Fibroblast of skin of scalp (primary cell): ENCODE data around the gene GAB2.
"Not testable (repeated sequence)": the region's sequence is repeated elsewhere in the genome, so short reads cannot be mapped to it uniquely, and the experiment has no call there.

Experiments
- DNase-seq: peaks from one replicate; pipeline ENCODE4 v3.0.0-alpha.2; 2013

The GAB2 gene

GRCh38 chr11:78311702-78312371 is 105.8 kb downstream of the GAB2 start:
- no peak for DNase-seq

DNA sequence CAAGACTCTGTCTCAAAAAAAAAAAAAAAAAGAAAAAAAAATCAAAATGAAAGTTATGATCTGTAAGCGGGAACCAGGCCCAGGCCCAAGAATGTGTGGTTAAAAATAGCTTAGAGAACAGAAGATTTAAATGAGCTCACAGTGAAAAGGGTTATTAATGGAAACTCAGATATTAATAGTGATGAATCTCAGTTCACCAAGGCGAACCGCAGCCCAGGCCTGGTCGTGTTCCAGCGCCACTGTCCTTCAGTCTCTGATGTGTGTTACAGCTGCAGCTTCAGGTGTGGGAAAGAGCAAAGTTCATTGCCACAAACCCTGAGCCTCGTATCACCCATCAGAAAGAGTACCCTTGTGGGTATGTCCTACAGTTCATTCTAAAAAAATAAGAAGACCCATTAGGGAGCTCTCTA is 107.1 kb downstream of the GAB2 start:
- DNase-seq, result peak; percentile 46

DNA sequence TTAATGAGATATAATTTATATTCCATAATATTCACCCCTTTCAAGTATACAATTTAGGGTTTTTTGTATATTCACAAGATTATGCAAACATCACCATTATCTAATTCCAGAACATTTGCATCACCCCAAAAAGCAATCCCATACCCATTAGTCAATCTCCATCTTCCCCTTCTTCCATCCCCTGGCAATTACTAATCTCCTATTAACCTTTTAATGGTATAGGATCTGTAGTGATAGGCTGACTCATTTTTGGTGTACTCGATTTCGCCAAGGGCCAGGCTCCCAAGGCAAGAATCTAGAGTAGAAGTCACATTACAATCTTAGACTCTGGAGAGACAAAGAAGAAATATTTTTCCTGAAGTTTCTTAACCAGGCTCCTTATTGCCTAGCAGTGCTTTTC is 113.4 kb downstream of the GAB2 start:
- DNase-seq, result no peak

DNA sequence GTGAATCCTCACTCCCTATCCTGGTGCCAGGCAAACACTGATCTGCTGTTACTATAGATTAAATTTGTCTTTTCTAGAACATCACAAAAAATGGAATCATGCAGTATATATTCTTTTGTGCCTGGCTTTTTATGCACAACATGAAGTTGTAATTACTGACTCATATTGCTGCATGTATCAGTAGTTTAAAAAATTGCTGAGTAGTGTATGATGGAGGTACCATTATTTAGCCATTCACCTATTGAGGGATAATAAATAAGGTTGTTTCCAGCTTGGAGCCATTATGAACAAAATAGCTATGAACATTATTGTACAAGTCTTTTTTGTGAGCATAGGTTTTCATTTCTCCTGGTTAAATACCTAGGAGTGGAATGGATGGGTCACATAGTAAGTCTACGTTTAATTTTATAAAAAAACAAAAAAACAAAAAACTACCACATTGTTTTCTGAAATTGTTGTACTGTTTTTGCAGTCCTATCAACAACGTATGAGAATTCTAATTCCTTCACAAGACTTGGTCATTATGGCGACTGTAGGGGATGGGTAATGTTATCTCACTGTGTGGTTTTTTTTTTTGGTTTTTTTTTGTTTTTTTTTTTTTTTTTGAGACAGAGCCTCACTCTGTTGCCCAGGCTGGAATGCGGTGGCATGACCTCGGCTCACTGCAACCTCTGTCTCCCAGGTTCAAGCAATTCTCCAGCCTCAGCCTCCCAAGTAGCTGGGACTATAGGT is 117.3 kb downstream of the GAB2 start:
- no peak for DNase-seq

GRCh38 chr11:78299000-78299710 is 118.5 kb downstream of the GAB2 start:
- DNase-seq, result no peak

DNA sequence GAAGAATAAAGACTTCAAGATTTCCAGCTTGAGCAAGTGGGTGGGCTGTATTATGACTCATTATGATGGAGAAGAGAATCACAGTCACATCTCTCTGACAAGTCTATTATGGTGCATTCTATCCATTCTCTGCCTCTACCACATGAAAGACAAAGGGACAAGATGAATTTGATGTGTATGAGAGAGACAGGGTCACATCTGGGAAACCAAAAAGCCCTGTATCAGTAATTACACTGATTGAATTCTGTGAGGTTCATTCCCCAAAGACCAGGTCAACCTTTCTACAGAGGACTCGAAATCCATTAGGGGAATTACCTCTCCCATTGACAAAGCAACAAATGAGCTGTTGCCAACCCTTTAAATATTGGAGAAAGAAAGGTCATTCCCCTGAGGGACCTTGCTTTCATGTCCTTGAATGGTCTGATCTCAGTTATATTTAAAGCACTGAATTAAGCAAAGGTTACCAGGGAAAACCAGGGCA is 119.3 kb downstream of the GAB2 start:
- DNase-seq, result peak; percentile 3

GRCh38 chr11:78295991-78296930 is 121.4 kb downstream of the GAB2 start:
- DNase-seq, result peak; percentile 2

- DNase-seq, result no peak
These were observed 122.3 kb downstream of the GAB2 start for GRCh38 chr11:78295347-78295746.

DNA sequence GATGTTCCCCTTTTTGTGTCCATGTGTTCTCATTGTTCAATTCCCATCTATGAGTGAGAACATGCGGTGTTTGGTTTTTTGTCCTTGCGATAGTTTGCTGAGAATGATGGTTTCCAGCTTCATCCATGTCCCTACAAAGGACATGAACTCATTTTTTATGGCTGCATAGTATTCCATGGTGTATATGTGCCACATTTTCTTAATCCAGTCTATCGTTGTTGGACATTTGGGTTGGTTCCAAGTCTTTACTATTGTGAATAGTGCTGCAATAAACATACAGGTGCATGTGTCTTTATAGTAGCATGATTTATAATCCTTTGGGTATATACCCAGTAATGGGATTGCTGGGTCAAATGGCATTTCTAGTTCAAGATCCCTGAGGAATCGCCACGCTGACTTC is 123.5 kb downstream of the GAB2 start:
- not testable (repeated sequence) for DNase-seq

GRCh38 chr11:78293536-78293935 is 124.1 kb downstream of the GAB2 start:
- DNase-seq, result no peak

DNA sequence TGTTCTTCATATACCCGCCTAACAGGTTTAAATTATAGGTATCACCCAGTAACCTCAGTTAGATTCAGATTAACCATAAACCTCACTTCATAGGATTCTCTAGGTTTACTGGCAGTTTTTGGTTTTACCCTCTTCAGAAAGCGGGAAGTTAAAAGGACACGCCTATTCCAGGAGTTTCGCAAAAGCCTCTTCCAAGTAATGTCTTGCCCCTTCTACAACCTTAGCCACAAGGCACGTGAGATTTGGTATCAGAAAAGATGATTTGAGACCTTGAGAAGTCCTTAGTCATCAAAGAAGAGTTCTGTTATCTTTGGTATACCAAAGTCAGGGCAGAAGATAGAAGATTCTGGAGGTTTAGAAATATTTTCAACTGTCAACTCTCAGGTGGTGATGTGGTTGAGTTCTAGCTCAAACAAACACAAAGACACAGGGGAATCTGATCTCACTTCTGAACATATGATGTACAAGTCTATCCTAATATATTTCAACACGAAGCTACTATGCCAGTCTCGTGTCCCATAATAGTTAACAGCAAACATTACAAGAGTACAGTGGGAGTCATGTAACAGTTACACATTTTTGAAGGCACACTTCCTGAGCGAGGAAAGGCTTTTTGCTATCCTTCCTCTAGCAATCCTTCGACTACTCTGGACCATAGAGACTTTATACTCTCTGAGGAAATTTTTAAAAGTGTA is 125.4 kb downstream of the GAB2 start:
- no peak for DNase-seq

DNA sequence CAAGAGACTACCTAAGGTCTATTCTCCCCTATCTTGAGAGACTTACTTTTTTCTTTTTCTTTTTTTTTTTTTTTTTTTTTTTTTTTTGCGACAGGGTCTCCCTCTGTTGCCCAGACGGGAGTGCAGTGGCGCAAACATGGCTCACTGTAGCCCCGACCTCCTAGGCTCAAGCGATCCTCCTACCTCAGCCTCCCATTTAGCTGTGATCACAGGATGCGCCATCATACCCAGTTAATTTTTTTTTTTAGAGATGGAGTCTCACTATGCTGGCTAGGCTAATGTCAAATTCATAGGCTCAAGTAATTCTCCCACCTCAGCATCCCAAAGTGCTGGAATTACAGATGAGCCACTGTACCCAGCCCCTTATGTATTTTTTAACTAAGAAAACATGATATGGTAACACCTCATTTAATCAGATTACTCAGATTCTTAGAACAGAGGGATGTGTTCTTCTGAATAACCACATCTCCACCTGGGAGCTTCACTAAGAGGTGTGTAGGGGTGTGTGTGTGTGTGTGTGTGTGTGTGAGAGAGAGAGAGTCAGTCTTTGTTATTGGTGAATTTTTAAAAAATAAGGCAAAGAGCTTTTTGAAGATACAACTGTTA is 126.0 kb downstream of the GAB2 start:
- no peak for DNase-seq

DNA sequence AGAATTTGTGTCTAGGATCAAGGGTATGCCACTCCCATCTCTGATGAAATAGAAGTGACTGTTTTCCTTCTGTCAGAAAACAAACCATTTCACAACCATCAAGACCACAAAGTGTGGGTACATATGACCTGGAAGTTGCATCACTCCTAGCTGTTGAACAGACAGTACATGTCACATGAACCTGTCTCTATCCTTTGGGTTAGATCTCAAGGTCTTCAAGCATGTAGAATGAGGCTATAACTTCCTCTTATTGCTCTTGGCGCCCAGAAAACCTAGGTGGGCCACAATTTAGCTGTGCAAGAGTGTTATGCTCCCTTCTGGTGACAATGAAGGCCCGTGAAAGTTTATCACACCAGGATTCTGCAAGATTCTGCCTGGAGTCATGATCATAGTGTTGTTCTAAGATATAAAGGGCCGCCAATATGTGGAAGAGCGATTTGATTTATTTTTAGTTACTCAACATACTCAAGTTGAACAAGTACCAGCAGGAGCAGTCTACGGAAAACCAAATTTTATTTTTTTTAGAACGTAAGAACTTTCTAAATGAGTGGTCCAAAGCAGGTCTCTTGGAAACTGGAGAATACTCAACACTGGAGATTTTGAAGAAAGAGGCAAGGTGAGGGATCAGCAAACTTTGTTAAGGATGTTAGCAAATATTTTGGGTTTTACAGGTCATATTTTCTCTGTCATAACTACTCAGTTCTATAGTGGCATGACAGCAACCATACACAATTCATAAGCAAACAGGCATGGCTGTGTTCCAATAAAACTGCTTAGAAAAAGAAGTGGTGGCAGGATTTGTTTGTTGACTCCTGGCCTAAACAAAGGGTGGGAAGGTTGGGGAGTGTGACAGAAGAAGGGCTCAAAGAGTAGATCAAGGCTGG is 127.1 kb downstream of the GAB2 start:
- DNase-seq, result peak; percentile 28

GRCh38 chr11:78289552-78290292 is 127.9 kb downstream of the GAB2 start:
- no peak for DNase-seq

- no peak for DNase-seq
These were observed 133.4 kb downstream of the GAB2 start for GRCh38 chr11:78284260-78284659.

GRCh38 chr11:78282821-78283220 is 134.8 kb downstream of the GAB2 start:
- DNase-seq, result no peak

DNA sequence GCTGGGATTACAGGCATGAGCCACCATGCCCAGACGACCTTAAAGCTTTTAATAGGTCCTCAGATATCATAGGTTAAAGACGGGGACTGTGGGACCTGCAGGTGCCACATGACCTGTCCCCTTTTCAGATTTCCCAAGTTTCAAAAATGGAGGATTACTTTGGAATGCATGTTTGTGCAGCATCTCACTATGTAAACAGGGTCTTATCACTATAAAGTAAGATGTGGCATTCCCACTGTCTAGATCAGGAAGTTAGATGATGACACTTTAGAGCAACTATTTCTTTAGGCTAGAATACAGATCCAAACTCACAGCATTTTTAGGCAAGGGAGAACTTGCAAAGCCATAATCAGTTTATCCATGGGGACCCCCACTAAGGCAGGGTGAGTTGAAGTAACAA is 136.1 kb downstream of the GAB2 start:
- DNase-seq, result peak; percentile 27

DNA sequence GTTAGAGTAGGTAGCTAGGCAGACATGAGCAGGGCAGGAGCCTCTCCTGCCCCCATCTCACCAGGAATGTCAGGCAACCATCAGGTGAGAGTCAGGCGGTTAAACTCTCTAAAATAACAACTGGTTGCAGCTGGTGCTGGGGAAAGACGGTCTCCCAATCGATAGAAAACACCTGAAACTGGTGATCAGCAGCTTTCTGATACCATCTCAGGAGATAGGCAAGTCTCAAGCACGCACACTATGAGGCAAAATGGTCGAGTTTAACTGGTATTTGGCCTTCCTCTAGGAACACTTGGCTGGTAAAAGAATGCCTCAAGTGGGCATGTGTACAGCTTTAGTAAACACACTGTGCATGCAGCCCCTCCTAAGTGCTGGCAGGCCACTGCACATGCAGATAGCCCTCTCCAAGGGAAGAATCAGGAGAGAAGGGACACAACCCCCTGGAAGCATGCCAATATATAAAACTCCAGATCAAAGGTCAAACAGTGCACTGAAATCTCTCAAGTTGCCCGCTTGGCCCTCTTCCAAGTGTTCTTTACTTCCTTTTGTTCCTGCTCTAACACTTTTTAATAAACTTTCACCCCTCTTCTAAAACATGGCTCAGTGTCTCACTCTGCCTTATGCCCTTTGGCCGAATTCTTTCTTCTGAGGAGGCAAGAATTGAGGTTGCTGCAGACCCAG is 140.2 kb downstream of the GAB2 start:
- DNase-seq, result no peak

DNA sequence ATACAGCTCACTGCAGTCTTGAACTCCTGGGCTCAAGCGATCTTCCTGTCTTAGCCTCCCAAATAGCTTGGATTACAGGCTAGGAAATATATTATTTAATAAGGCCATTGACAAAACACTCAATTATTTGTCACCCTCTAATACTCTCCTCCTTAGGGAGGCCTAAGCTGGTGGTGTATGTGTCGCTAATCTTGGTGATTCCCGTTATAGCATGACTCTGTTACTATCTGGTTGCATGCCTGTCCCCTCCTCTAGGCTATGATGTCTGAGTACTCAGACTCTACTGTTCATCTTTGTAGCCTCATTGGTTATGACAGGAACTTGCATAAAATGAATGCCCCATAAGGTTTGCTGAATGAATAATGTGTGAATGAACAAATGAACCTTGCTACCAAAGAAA is 141.3 kb downstream of the GAB2 start:
- DNase-seq, result no peak
